Natural killer cell (primary cell): ENCODE data around the gene NIPBL. TPM values are rescaled to one million over a fixed set of nuclear protein-coding genes. Genes with fewer than 3 reads are reported as not detected.

Source experiments
- ATAC-seq, 3 donors: fragments of 150-1000 bp in 2 of 3; fragments of 200-7000 bp in 1 of 3; cut with Tn5 transposase; 1 replicate in 1 of 3; 2 replicates in 2 of 3; pipeline ENCODE4 v1.10.0; 2021; ENCODE audit warnings: mild to moderate bottlenecking in 2 of 3, moderate library complexity in 2 of 3
- DNase-seq, 2 donors: peaks; one replicate each; pipeline versions ENCODE4 v3.0.0 to v3.0.0-alpha.2; 2013 to 2021; ENCODE audit warnings: mixed read lengths in 1 of 2
- H3K27ac ChIP-seq: one replicate; pipeline ENCODE4 v1.5.1; 2013; ENCODE audit warnings: mild to moderate bottlenecking, low read length
- H3K27me3 ChIP-seq: one replicate; pipeline ENCODE4 v1.6.1; 2013; ENCODE audit warnings: low read length; ENCODE audit not compliant: control insufficient read depth, insufficient read depth
- H3K36me3 ChIP-seq: one replicate; pipeline ENCODE4 v1.6.1; 2013; ENCODE audit warnings: low read length; ENCODE audit not compliant: control insufficient read depth, insufficient read depth
- H3K4me1 ChIP-seq: one replicate; pipeline ENCODE4 v1.6.1; 2013; ENCODE audit warnings: low read length; ENCODE audit not compliant: control insufficient read depth, insufficient read depth
- H3K4me3 ChIP-seq: one replicate; pipeline ENCODE4 v1.5.1; 2013; ENCODE audit warnings: low read length
- H3K9me3 ChIP-seq: one replicate; pipeline ENCODE4 v1.6.1; 2013; ENCODE audit warnings: low read length; ENCODE audit not compliant: control insufficient read depth, insufficient read depth
- H3K27ac Mint-ChIP-seq, 2 donors: one replicate each; pipeline ENCODE4 v1.8.0; 2022; ENCODE audit warnings: mild to moderate bottlenecking in 2 of 2, mixed read lengths in 2 of 2, moderate library complexity in 1 of 2
- H3K27me3 Mint-ChIP-seq, 2 donors: one replicate each; pipeline ENCODE4 v1.8.0; 2022; ENCODE audit warnings: low read depth in 2 of 2, mixed read lengths in 2 of 2
- H3K36me3 Mint-ChIP-seq: one replicate; pipeline ENCODE4 v1.8.0; 2022; ENCODE audit warnings: mixed read lengths
- H3K4me1 Mint-ChIP-seq, 2 donors: one replicate each; pipeline ENCODE4 v1.8.0; 2022; ENCODE audit warnings: mixed read lengths in 2 of 2
- H3K4me3 Mint-ChIP-seq: one replicate; pipeline ENCODE4 v1.8.0; 2022; ENCODE audit warnings: mild to moderate bottlenecking, moderate library complexity, mixed read lengths
- H3K9me3 Mint-ChIP-seq, 2 donors: one replicate each; pipeline ENCODE4 v1.8.0; 2022; ENCODE audit warnings: mixed read lengths in 2 of 2
- WGBS: methylation state at CpG from one replicate; pipeline ENCODE4 v1.1.7; 2013; ENCODE audit warnings: missing lambda C conversion rate; ENCODE audit not compliant: insufficient coverage; 5-methylcytosine and 5-hydroxymethylcytosine counted together
- intact Hi-C: fragments of 100-400 bp; cut with micrococcal nuclease; formaldehyde crosslinking; loops from one replicate; pipeline ENCODE4 v1.14.2; 2022
- total RNA-seq, 4 donors: library from RNA; stranded (reverse); fragments of 120-200 nt in 1 of 4; gene quantifications; one replicate each; pipeline versions ENCODE4 v1.2.3 to v1.2.4, GENCODE V29; 2013 to 2022
- TF ChIP-seq, protein P1 (sequence below): fragments of 200-600 bp; IDR thresholded peaks from one replicate; pipeline ENCODE4 v1.8.0; 2022; ENCODE audit warnings: antibody characterized with exemption

Gene NIPBL
- total RNA-seq, 3 donors from 2014 or later (not counting 1 experiment from before 2014, with no cell fraction given), result 137 to 153 (median 145) TPM

DNA sequence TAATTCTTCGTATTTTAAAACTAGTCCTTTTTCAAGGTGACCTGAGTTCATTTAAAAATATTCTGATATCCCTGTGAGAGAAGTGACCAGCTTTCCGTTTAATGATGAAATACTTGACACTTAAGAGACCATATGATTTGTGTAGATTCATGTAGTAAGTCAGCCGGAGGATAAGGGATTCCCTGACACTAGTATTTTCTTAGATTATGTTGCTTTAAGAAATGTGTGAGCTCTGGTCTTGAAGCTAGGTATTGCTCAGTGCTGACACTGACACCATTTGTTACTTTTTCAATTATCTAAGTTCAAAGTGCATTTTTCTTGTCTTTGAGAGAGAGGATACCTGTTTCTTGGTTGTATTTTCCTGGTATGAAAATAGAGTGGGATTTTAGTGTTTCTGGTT, 4.2 kb downstream of the NIPBL start:
- peaks cover 12% of the 10 kb centered on the region for H3K4me1 ChIP-seq
- no peaks in the 10 kb centered on the region for H3K9me3 ChIP-seq
- WGBS, result 63% methylated on average over 3 of the region's 3 CpGs
- Mint-ChIP-seq H3K27me3 (no peaks in the 10 kb centered on the region), H3K9me3 (no peaks in the 10 kb centered on the region), H3K4me3 (peak overlapping the region; percentile 49), H3K36me3 (no peaks in the 10 kb centered on the region), H3K27ac (peak overlapping the region in 1 of 2 donors; percentile 76), H3K4me1 (peaks cover 58 to 66% of the 10 kb centered on the region in 2 donors)
- intact Hi-C loops, result no loop called here
- H3K4me3 ChIP-seq, result no peak overlapping the region
- no peak for ATAC-seq
- TF ChIP-seq, protein P1, sequence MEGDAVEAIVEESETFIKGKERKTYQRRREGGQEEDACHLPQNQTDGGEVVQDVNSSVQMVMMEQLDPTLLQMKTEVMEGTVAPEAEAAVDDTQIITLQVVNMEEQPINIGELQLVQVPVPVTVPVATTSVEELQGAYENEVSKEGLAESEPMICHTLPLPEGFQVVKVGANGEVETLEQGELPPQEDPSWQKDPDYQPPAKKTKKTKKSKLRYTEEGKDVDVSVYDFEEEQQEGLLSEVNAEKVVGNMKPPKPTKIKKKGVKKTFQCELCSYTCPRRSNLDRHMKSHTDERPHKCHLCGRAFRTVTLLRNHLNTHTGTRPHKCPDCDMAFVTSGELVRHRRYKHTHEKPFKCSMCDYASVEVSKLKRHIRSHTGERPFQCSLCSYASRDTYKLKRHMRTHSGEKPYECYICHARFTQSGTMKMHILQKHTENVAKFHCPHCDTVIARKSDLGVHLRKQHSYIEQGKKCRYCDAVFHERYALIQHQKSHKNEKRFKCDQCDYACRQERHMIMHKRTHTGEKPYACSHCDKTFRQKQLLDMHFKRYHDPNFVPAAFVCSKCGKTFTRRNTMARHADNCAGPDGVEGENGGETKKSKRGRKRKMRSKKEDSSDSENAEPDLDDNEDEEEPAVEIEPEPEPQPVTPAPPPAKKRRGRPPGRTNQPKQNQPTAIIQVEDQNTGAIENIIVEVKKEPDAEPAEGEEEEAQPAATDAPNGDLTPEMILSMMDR, result no peak
- H3K27me3 ChIP-seq, result no peaks in the 10 kb centered on the region
- no peak for DNase-seq
- no peak overlapping the region for H3K27ac ChIP-seq
- H3K36me3 ChIP-seq, result peaks cover 6% of the 10 kb centered on the region

DNA sequence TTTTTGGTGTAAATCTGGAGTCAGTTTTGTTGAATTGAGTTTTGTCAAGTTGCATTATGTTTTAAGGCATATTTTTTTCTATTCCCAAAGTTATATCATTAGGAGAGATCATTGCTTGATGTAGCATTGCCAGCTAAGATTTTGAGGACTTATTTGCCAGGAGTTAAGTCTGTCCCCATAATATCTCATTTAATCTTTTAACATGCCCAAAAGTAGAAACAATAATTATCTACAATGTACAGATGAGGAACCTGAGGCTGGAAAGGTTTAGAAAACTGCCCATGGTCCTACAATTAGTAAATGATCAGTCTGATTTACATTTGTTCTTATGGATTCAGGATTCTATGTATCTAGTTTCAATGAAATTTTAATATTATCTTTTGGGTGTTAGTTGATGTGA, 4.7 kb downstream of the NIPBL start:
- H3K9me3 ChIP-seq, result no peaks in the 10 kb centered on the region
- Mint-ChIP-seq H3K4me3 (peak overlapping the region; percentile 49), H3K4me1 (peaks cover 61 to 67% of the 10 kb centered on the region in 2 donors), H3K36me3 (no peaks in the 10 kb centered on the region), H3K27me3 (no peaks in the 10 kb centered on the region), H3K9me3 (no peaks in the 10 kb centered on the region), H3K27ac (peak overlapping the region; percentile 61 to 76)
- H3K36me3 ChIP-seq, result peaks cover 10% of the 10 kb centered on the region
- ATAC-seq (no peak), DNase-seq (no peak)
- H3K4me3 ChIP-seq, result no peak overlapping the region
- TF ChIP-seq, protein P1, result no peak
- peaks cover 17% of the 10 kb centered on the region for H3K4me1 ChIP-seq
- H3K27ac ChIP-seq, result no peak overlapping the region
- intact Hi-C loops, result no loop called here
- H3K27me3 ChIP-seq, result no peaks in the 10 kb centered on the region

DNA sequence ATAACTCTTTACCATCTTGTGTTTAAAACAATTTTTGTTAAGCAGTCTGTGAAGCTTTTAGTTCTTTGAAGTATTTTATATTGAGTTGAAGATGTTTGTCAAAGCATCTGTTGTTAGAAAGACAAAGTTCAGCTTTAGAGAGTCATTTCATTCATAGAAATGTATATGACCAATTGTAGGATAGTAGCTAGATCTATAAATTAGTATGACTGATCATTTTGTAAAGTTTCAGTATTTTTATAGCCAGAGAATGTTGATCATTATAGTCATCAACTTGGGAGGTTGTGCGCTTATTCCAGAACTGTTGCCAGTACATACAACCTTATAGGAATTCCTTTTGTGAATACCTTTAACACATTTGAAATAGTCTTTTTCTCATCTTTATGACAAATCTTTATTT, 5.2 kb downstream of the NIPBL start:
- ATAC-seq (no peak), DNase-seq (no peak)
- Histone ChIP-seq H3K27ac (no peak overlapping the region), H3K4me1 (peaks cover 17% of the 10 kb centered on the region), H3K27me3 (no peaks in the 10 kb centered on the region), H3K4me3 (no peak overlapping the region), H3K36me3 (peaks cover 10% of the 10 kb centered on the region), H3K9me3 (no peaks in the 10 kb centered on the region)
- intact Hi-C loops, result no loop called here
- H3K36me3 Mint-ChIP-seq, result no peaks in the 10 kb centered on the region
- no peaks in the 10 kb centered on the region for H3K9me3 Mint-ChIP-seq
- TF ChIP-seq, protein P1, result no peak
- no peaks in the 10 kb centered on the region for H3K27me3 Mint-ChIP-seq
- peak overlapping the region; percentile 61 to 76 for H3K27ac Mint-ChIP-seq
- WGBS, result no CpG with 5 or more reads among the region's 1 CpG
- H3K4me3 Mint-ChIP-seq, result peak overlapping the region; percentile 49
- peaks cover 66 to 72% of the 10 kb centered on the region in 2 donors for H3K4me1 Mint-ChIP-seq

DNA sequence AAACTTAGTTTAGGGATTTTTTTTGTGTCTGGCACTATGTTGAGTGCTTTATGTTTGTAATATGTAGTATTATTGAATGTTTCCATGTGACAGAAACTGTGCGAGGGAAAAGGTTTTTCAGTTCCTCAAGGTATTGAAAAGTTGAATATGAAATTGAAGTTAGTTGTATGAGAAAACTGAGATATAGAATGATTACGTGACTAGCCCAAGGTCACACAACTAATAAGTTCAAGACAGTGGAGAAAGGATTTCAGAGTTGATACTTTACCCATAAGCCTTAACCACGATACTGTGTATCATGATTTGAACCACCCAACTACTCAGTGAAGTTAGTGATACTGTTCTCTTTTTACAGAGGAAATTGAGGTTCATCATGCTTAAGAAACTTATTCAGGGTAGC, 5.7 kb downstream of the NIPBL start:
- H3K27me3 Mint-ChIP-seq, result no peaks in the 10 kb centered on the region

More for the DNA sequence above, 5.7 kb downstream of the NIPBL start:
- peaks cover 10% of the 10 kb centered on the region for H3K36me3 ChIP-seq
- H3K4me1 Mint-ChIP-seq, result peaks cover 69 to 77% of the 10 kb centered on the region in 2 donors
- no peak overlapping the region for H3K4me3 ChIP-seq
- H3K27ac ChIP-seq, result no peak overlapping the region
- no peaks in the 10 kb centered on the region for H3K9me3 Mint-ChIP-seq
- WGBS, result 57% methylated on average over 1 of the region's 3 CpGs
- H3K27me3 ChIP-seq, result no peaks in the 10 kb centered on the region
- ATAC-seq, result peak; percentile 24 to 60 (median 50)
- no peaks in the 10 kb centered on the region for H3K36me3 Mint-ChIP-seq
- TF ChIP-seq, protein P1, result no peak
- H3K4me1 ChIP-seq, result peaks cover 17% of the 10 kb centered on the region
- peak overlapping the region; percentile 61 to 76 for H3K27ac Mint-ChIP-seq
- DNase-seq, result no peak
- H3K4me3 Mint-ChIP-seq, result peak overlapping the region; percentile 49
- intact Hi-C loops, result no loop called here
- no peaks in the 10 kb centered on the region for H3K9me3 ChIP-seq
